SU-DHL-6 (cell line): ENCODE results near the gene TEKTIP1.

Source experiments
- H2AFZ ChIP-seq: fragments of 200-600 bp; sonication (generic); 2 replicates; pipeline ENCODE4 v1.6.1; 2014; ENCODE audit warnings: low read depth, mild to moderate bottlenecking, moderate library complexity, mixed read lengths, antibody characterized with exemption, low read length; ENCODE audit not compliant: severe bottlenecking
- H3F3A ChIP-seq: fragments of 200-600 bp; shearing (Covaris generic); 2 replicates; pipeline ENCODE4 v1.6.0; 2016; ENCODE audit warnings: antibody characterized with exemption, mild to moderate bottlenecking; ENCODE audit not compliant: insufficient read depth
- H3K27ac ChIP-seq: fragments of 200-600 bp; sonication (generic); 2 replicates; pipeline ENCODE4 v1.5.1; 2016; ENCODE audit warnings: low read depth, mild to moderate bottlenecking, low read length, moderate library complexity, mixed read lengths
- H3K27me3 ChIP-seq: fragments of 200-600 bp; sonication (generic), shearing (Covaris generic); 2 replicates; pipeline ENCODE4 v1.6.0; 2014; ENCODE audit warnings: mild to moderate bottlenecking, low read length
- H3K36me3 ChIP-seq: fragments of 200-600 bp; sonication (generic); 2 replicates; pipeline ENCODE4 v1.6.1; 2014; ENCODE audit warnings: mild to moderate bottlenecking, low read length, mixed read lengths
- H3K4me2 ChIP-seq: fragments of 300-600, 200-600 bp; shearing (Covaris generic), sonication (generic); 2 replicates; pipeline ENCODE4 v1.6.0; 2014; ENCODE audit warnings: low read length, low read depth, mild to moderate bottlenecking; ENCODE audit not compliant: poor library complexity, severe bottlenecking
- H3K4me3 ChIP-seq: fragments of 200-600 bp; sonication (generic); 2 replicates; pipeline ENCODE4 v1.5.1; 2014; ENCODE audit warnings: antibody characterized with exemption, low read length, mild to moderate bottlenecking, mixed read lengths; ENCODE audit not compliant: insufficient read depth, poor library complexity, severe bottlenecking
- H3K79me2 ChIP-seq: fragments of 200-600 bp; sonication (generic); 2 replicates; pipeline ENCODE4 v1.6.1; 2014; ENCODE audit warnings: mild to moderate bottlenecking, low read length, moderate library complexity; ENCODE audit not compliant: insufficient read depth
- H3K9ac ChIP-seq: fragments of 200-600 bp; sonication (generic); 2 replicates; pipeline ENCODE4 v1.7.0; 2014; ENCODE audit warnings: mild to moderate bottlenecking, low read length
- H3K9me2 ChIP-seq: fragments of 200-600 bp; sonication (generic); replicated peaks from 2 replicates; pipeline ENCODE4 v1.6.1; 2014; ENCODE audit warnings: low read length; ENCODE audit not compliant: insufficient read depth
- H3K9me3 ChIP-seq: fragments of 200-600 bp; sonication (generic); 2 replicates; pipeline ENCODE4 v1.6.1; 2014; ENCODE audit warnings: low read length, mixed read lengths; ENCODE audit not compliant: insufficient read depth
- H4K20me1 ChIP-seq: fragments of 200-600 bp; sonication (generic); 2 replicates; pipeline ENCODE4 v1.6.1; 2014; ENCODE audit warnings: low read depth, mild to moderate bottlenecking, antibody characterized with exemption, low read length, moderate library complexity, mixed read lengths
- EZH2phosphoT487 ChIP-seq: fragments of 200-600 bp; sonication (generic), shearing (Covaris generic); conservative IDR thresholded peaks from 2 replicates; pipeline ENCODE4 v1.6.1; 2018; ENCODE audit warnings: mild to moderate bottlenecking, antibody characterized with exemption, low read length, moderate library complexity, mixed read lengths
- TF ChIP-seq, protein P1 (sequence below): fragments of 200-600 bp; sonication (generic); IDR thresholded peaks from one replicate; pipeline ENCODE4 v1.5.1; 2017; ENCODE audit warnings: antibody characterized with exemption, mild to moderate bottlenecking, low read length, moderate library complexity; ENCODE audit not compliant: insufficient read depth, poor library complexity, severe bottlenecking

TEKTIP1 gene

DNA sequence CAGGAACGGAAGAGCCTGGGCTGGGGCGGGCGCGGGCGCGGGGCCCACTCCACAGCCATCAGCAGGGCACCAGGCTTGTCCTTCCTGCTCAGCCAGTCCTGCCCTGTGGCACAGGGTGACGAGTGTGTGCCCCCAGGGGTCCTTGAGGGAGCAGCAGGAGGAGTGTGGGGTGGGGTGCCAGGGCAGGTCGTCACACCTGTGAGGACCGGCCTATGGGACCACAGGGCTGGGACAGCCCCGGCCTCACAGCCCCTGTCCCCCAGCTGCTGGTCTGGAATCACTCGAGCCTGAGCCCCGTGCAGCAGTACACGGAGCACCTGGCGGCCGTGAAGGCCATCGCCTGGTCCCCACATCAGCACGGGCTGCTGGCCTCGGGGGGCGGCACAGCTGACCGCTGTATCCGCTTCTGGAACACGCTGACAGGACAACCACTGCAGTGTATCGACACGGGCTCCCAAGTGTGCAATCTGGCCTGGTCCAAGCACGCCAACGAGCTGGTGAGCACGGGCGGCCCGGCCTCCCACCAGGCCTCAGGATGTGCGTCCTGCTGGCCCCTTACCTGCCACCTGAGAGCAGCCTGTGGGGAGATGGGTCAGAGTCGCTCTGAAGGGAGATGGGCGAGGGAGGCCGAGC, 6.7 kb upstream of the TEKTIP1 start:
- H4K20me1 ChIP-seq: no peaks in the 10 kb centered on the region
- H3K36me3 ChIP-seq: no peaks in the 10 kb centered on the region
- H3K27ac ChIP-seq: no peak overlapping the region
- H3K9me2 ChIP-seq: no peaks in the 10 kb centered on the region
- no peak overlapping the region for H3K4me2 ChIP-seq
- no peak overlapping the region for H2AFZ ChIP-seq
- no peaks in the 10 kb centered on the region for H3K79me2 ChIP-seq
- H3K9ac ChIP-seq: no peak overlapping the region
- H3K9me3 ChIP-seq: no peaks in the 10 kb centered on the region
- H3F3A ChIP-seq: no peaks in the 10 kb centered on the region
- TF ChIP-seq, protein P1, sequence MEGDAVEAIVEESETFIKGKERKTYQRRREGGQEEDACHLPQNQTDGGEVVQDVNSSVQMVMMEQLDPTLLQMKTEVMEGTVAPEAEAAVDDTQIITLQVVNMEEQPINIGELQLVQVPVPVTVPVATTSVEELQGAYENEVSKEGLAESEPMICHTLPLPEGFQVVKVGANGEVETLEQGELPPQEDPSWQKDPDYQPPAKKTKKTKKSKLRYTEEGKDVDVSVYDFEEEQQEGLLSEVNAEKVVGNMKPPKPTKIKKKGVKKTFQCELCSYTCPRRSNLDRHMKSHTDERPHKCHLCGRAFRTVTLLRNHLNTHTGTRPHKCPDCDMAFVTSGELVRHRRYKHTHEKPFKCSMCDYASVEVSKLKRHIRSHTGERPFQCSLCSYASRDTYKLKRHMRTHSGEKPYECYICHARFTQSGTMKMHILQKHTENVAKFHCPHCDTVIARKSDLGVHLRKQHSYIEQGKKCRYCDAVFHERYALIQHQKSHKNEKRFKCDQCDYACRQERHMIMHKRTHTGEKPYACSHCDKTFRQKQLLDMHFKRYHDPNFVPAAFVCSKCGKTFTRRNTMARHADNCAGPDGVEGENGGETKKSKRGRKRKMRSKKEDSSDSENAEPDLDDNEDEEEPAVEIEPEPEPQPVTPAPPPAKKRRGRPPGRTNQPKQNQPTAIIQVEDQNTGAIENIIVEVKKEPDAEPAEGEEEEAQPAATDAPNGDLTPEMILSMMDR: no peak
- TF ChIP-seq EZH2phosphoT487: no peak
- no peaks in the 10 kb centered on the region for H3K27me3 ChIP-seq
- no peak overlapping the region for H3K4me3 ChIP-seq

GRCh38 chr19:3533033-3533432, 5.9 kb upstream of the TEKTIP1 start:
- TF ChIP-seq EZH2phosphoT487: no peak
- TF ChIP-seq, protein P1: no peak
- Histone ChIP-seq H3K36me3 (no peaks in the 10 kb centered on the region), H3K4me2 (no peak overlapping the region), H3F3A (no peaks in the 10 kb centered on the region), H3K27me3 (no peaks in the 10 kb centered on the region), H3K9me2 (no peaks in the 10 kb centered on the region), H3K9me3 (no peaks in the 10 kb centered on the region), H3K4me3 (no peak overlapping the region), H3K9ac (no peak overlapping the region), H3K27ac (no peak overlapping the region), H3K79me2 (no peaks in the 10 kb centered on the region), H2AFZ (no peak overlapping the region), H4K20me1 (no peaks in the 10 kb centered on the region)

GRCh38 chr19:3533563-3534216, 5.3 kb upstream of the TEKTIP1 start:
- H3K27me3 ChIP-seq: no peaks in the 10 kb centered on the region
- H4K20me1 ChIP-seq: no peaks in the 10 kb centered on the region
- H2AFZ ChIP-seq: no peak overlapping the region
- H3K9me2 ChIP-seq: no peaks in the 10 kb centered on the region
- H3F3A ChIP-seq: no peaks in the 10 kb centered on the region
- TF ChIP-seq EZH2phosphoT487: no peak
- TF ChIP-seq, protein P1: no peak
- no peak overlapping the region for H3K9ac ChIP-seq
- no peak overlapping the region for H3K4me3 ChIP-seq
- H3K9me3 ChIP-seq: no peaks in the 10 kb centered on the region
- no peak overlapping the region for H3K27ac ChIP-seq
- H3K79me2 ChIP-seq: no peaks in the 10 kb centered on the region
- H3K4me2 ChIP-seq: no peak overlapping the region
- H3K36me3 ChIP-seq: no peaks in the 10 kb centered on the region
